UCSD-AML1 (cell line): ENCODE measurements around the gene LMO2.
A peak's percentile ranks its signal among the peaks of the same experiment; 100 is the strongest.

Experiments used
- DNase-seq: peaks from one replicate; lab custom pipeline; 2025; ENCODE audit not compliant: unreplicated experiment; lab: John Stamatoyannopoulos, UW

LMO2 gene

DNA sequence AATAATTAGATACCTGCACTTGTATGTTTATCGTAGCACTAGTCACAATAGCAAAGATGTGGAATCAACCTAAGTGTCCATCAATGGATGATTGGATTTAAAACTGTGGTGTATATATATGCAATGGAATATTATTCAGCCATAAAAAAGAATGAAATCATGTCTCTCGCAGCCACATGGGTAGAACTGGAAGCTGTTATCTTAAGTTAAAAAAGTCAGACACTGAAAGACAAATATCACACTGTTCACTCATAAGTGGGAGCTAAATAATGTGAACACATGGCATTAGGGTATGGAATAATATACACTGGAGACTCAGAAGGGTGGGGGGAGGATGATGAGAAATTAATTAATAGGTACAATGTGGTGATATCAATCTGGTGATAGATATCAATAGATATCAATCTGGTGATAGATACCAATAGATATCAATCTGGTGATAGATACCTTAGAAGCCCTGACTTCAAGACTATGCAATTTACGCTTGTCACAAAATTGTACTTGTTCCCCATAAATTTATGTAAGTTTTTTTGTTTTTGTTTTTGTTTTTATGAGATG, 2.0 kb downstream of the LMO2 start:
- no peak for DNase-seq

- no peak for DNase-seq
Measured at GRCh38 chr11:33889296-33889695, 2.6 kb downstream of the LMO2 start.

GRCh38 chr11:33887886-33888285, 4.0 kb downstream of the LMO2 start:
- no peak for DNase-seq

GRCh38 chr11:33885338-33886005, 6.4 kb downstream of the LMO2 start:
- peak; percentile 74 for DNase-seq

DNA sequence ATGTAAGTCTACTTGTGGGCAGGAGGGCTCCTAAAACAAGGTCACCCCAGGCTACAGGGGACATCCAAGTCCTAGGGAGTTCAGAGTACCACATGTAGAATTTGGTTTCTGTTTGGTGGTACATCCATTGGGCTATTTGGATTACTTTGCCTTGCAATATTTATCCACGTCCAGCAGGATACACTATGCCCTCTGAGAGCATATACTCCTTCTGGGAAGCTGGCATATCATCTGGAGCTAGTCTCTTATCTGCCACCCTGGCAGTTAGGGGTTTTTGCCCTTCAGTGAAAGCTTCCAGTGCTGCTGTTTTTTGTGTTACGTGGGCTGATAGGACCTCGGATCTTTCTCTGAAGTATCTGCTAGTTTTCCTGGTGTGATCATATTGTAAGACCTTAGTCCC, 7.3 kb downstream of the LMO2 start:
- no peak for DNase-seq

GRCh38 chr11:33884035-33884434, 7.8 kb downstream of the LMO2 start:
- no peak for DNase-seq

- no peak for DNase-seq
Measured at GRCh38 chr11:33881651-33882503, 10.0 kb downstream of the LMO2 start.

GRCh38 chr11:33880979-33881378, 10.9 kb downstream of the LMO2 start:
- no peak for DNase-seq

- no peak for DNase-seq
Measured at GRCh38 chr11:33879375-33879774, 12.5 kb downstream of the LMO2 start.

GRCh38 chr11:33877038-33877437, 14.8 kb downstream of the LMO2 start:
- DNase-seq: no peak

GRCh38 chr11:33875621-33876294, 16.1 kb downstream of the LMO2 start:
- no peak for DNase-seq

- no peak for DNase-seq
Measured at GRCh38 chr11:33874910-33875490, 16.9 kb downstream of the LMO2 start.

- no peak for DNase-seq
Measured at GRCh38 chr11:33874433-33874832, 17.4 kb downstream of the LMO2 start.

- peak; percentile 74 for DNase-seq
Measured at GRCh38 chr11:33869481-33870422, 22.1 kb downstream of the LMO2 start.

- DNase-seq: no peak
Measured at GRCh38 chr11:33868647-33869461, 23.0 kb downstream of the LMO2 start.

DNA sequence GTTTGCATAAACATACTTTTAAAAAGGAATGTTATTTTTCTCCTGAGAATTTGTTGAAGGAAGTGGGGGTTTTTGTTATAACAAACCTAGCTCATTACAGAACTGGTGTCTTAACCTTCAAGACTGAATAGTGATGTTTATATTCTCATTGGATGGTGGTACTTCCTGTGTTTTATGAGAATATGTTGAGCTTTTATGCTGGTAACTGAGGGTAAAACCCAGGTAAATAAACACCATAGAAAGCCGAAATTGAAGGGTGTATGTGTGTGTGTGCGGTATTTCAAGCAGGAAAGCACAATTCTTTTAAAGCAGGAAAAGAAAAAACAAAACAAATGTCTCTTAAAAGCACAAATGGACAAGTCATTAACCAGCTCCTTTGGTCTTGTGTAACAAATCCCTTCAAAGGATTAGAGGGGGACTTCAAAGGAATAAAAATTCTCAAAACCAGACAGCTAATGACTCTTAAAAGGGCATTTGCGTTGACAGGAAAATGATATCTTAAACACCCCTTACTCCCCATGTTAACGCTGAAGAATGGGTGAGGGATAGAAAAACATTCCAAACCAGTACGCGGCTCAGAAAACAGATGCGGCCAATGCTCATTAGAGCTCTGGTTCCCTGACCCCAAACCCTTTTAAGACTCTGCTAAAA, 23.8 kb downstream of the LMO2 start:
- DNase-seq: no peak

GRCh38 chr11:33867561-33867960, 24.3 kb downstream of the LMO2 start:
- no peak for DNase-seq

DNA sequence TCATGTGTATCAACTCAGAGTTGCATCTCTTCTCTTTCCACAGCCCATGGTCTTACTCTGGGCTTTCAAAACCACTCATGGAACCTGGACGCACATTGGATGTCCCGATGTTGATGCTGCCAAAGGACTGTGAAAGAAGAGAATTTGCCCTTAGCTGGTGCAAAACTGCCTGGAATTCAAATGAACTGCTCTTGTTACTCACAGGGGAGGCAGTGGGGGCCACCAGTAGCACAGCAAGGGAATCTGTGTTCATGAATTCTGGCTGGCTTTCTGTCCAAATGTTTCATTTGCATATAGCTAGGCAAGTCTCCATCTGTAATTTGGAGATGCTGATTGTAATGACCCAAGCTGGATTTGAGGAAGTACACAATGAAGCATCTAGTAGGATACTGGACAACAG, 24.9 kb downstream of the LMO2 start:
- DNase-seq: no peak

- DNase-seq: no peak
Measured at GRCh38 chr11:33864479-33864878, 27.4 kb downstream of the LMO2 start.
